ENCODE data around the gene THADA. TPM values are rescaled to one million over a fixed set of nuclear protein-coding genes. Genes with fewer than 3 reads are reported as not detected.

Gene THADA
- total RNA-seq, 1 donor from 2014 or later, result 11.0 TPM

DNA sequence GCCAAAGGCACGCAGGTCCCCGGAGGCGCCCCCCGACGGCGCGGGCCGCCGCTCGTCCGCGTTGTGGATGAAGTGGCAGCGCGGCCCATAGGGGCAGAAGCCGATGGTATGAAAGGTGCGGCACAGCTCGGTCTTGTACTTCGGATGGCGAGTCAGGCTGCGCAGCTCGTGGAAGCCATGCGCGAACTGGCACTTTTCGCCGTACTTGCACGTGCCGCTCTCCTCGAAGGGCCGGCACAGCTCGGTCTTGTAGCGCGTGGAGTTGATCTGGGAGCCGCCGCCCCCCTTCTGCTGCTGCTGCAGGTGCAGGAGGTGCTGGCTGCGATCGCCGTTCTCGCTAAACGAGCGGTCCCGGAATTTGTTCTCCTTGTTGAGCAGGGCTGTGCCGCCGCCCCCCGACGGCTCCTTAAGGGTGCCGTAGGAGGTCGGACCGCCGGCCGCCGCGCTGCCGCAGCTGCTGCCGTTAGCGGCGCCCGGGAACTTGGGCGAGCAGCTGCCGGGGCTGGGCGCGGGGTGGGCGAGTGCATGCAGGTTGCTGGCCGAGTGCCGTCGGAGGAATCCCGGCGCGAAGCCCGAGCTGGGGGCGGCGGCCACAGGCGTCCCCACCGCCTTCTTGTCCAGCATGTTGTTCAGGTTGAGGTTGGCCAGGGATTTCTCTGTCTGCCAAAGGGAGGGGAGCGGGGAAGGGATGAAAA lies 370.6 kb downstream of the THADA start:
- no peak for DNase-seq (ENCODE audit: low read depth)
- peak overlapping the region; percentile 66 for H3K4me3 ChIP-seq (ENCODE audit: low read depth, low read length)
- TF ChIP-seq, protein P1, sequence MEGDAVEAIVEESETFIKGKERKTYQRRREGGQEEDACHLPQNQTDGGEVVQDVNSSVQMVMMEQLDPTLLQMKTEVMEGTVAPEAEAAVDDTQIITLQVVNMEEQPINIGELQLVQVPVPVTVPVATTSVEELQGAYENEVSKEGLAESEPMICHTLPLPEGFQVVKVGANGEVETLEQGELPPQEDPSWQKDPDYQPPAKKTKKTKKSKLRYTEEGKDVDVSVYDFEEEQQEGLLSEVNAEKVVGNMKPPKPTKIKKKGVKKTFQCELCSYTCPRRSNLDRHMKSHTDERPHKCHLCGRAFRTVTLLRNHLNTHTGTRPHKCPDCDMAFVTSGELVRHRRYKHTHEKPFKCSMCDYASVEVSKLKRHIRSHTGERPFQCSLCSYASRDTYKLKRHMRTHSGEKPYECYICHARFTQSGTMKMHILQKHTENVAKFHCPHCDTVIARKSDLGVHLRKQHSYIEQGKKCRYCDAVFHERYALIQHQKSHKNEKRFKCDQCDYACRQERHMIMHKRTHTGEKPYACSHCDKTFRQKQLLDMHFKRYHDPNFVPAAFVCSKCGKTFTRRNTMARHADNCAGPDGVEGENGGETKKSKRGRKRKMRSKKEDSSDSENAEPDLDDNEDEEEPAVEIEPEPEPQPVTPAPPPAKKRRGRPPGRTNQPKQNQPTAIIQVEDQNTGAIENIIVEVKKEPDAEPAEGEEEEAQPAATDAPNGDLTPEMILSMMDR (conservative IDR thresholded peaks at IDR 0.05; ENCODE audit: low read depth, low read length), result peak; percentile 2

DNA sequence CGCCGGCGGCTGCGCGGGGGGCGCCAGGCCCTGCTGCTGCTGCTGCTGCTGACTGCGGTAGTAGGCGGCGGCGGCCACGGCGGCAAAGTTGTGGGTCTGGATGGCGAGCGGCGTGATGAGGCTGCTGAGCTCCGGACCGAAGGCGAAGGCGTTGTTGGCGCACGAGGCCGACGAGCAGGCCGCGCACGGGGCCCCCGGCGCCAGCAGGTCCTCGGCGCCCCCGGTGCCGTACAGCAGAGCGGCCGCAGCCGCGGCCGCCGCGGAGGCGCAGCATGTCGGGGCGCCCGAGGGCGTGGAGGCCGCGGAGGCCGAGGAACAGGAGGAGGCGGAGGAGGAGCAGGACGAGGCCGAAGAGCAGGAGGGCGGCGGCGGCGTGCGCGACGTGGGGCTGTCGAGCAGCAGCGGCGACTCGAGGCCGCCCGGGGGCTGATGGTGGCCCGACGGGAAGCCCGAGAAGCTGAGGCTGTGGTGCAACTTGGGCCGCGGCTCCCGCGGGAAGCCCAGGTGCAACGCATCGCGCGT lies 371.2 kb downstream of the THADA start:
- H3K4me3 ChIP-seq (ENCODE audit: low read depth, low read length), result peak overlapping the region; percentile 66
- DNase-seq (ENCODE audit: low read depth), result no peak
- TF ChIP-seq, protein P1 (conservative IDR thresholded peaks at IDR 0.05; ENCODE audit: low read depth, low read length), result no peak

DNA sequence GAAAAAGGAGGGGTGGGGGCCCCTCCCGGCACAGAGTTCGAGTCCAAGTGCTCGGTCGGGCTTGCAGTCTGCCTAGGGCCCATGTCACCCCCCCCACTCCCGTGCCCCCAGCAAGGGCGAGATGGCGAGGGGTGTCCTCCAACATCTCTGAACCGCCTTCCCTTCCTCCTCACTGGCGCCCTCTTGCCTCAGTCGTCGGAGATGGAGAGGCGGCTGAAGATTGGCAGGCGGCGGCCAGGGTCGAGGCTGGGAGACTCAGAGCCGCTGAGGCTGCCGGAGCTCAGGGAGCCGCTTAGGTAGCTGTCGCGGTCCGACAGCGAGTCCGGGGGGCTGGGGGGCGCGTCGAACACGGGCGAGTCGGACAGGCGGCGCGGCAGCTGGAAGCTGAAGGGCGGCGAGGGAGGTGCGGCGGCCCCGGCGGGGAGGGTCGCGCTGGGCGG lies 371.7 kb downstream of the THADA start:
- no peak for DNase-seq (ENCODE audit: low read depth)
- TF ChIP-seq, protein P1 (conservative IDR thresholded peaks at IDR 0.05; ENCODE audit: low read depth, low read length), result peak; percentile 45
- H3K4me3 ChIP-seq (ENCODE audit: low read depth, low read length), result peak overlapping the region; percentile 66

DNA sequence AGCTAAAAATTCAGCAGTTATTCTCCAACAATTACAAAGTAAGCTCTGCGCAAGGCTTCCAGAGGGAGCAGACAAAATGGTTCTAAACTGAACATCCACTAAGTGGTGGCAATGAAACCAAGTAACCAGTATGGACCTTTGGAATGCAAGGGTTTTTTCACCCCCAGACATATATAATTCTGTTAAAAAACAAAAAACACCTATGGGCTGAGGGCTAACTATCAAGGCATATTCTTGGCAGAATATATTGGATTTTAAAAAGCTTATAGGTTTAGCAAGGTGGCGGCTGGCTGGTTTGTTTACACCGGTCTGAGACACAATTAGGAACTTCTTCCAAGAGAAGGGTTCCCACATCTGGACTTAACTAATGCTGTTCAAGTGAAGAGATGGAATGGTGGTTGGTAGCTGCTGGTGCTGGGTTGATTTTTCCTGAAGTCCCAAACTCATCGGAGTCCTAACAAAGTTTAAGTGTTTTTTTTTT lies 372.3 kb downstream of the THADA start:
- peak overlapping the region; percentile 66 for H3K4me3 ChIP-seq (ENCODE audit: low read depth, low read length)
- TF ChIP-seq, protein P1 (conservative IDR thresholded peaks at IDR 0.05; ENCODE audit: low read depth, low read length), result no peak
- DNase-seq (ENCODE audit: low read depth), result no peak

DNA sequence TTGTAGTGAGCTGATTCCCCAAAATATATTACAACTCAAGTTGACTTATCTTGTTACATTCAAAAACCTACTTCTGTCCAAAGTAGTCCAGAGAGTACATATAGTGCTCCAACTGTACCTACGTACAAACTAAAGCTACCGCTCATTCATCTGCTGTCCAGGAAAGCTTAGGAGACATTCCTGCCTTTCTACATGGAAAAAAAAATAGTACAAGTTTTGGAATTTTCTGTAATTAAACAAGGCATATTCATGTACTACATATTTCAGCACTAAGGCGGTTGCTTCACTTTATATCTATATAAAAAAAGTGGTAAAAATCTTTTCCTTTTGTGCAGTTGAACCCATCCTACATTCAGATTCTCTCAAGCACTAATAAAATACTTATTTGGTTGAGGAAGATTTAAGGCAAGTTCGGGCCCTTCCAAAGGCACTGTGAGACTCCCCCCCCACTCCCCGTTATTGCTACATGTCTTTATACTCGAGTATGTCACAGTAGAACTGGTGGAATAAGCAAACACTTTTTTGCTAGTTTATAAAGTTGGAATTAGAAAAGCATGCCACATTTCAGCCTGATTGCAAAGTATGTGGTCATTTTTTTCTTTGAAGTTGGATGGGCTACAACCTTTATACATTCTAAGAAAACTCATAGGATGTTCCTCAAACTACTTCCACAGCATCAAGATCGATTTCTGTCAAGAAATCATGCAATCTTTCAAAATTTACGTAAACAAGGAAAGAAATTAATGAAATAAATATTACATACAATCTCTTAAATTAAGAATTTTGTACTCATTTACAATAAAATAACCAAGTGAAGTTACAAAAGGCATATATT lies 373.1 kb downstream of the THADA start:
- TF ChIP-seq, protein P1 (conservative IDR thresholded peaks at IDR 0.05; ENCODE audit: low read depth, low read length), result no peak
- no peak for DNase-seq (ENCODE audit: low read depth)
- peak overlapping the region; percentile 66 for H3K4me3 ChIP-seq (ENCODE audit: low read depth, low read length)

DNA sequence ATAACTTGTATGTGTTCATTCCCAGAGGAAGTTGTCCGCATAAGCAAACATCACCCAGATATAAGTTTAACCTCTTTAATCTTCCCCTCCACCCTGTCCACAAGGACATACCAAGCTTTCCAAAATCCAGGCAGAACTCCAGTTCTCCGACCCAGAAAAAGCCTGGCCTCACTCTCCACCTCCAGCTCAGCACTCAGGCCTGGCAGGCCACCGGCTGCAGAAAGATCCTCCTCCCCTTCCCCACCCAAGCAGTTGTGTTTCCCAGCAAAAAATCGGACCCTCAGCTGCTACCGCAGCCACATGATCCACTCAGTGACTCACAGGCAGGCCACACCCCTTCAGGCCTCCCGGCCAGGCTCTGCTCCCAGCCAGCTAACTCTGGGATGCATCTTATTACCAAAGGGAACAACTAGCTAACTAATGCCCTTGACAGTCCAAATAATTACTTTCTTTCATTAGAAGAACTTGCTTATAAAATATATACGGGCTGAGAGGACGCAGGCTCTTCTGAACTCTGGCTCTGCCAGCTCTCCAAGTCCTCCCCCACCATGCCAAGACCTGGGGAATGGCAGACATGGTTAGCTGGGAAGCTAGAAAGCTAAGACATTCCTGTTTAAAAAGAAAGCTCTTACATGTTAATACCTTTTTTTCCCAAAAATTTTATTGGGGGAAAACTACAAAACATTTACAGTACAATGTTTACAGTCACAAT lies 373.9 kb downstream of the THADA start:
- DNase-seq (ENCODE audit: low read depth), result no peak
- TF ChIP-seq, protein P1 (conservative IDR thresholded peaks at IDR 0.05; ENCODE audit: low read depth, low read length), result no peak
- H3K4me3 ChIP-seq (ENCODE audit: low read depth, low read length), result peak overlapping the region; percentile 66
